GM21619 (cell line): ENCODE measurements around the gene ALDH1L1.

Experiments
- ATAC-seq: cut with Tn5 transposase; IDR thresholded peaks from one replicate; pipeline ENCODE4 v1.9.1; 2021; ENCODE audit not compliant: unreplicated experiment

ALDH1L1 gene

GRCh38 chr3:126124148-126124868 lies 56.1 kb downstream of the ALDH1L1 start:
- ATAC-seq, result no peak

GRCh38 chr3:126121632-126122031 lies 58.8 kb downstream of the ALDH1L1 start:
- no peak for ATAC-seq

GRCh38 chr3:126121074-126121473 lies 59.3 kb downstream of the ALDH1L1 start:
- no peak for ATAC-seq

GRCh38 chr3:126119976-126120375 lies 60.4 kb downstream of the ALDH1L1 start:
- no peak for ATAC-seq

- no peak for ATAC-seq
These were observed 61.2 kb downstream of the ALDH1L1 start for GRCh38 chr3:126119008-126119675.

GRCh38 chr3:126118591-126118990 lies 61.8 kb downstream of the ALDH1L1 start:
- ATAC-seq, result no peak

GRCh38 chr3:126117786-126118185 lies 62.6 kb downstream of the ALDH1L1 start:
- no peak for ATAC-seq

- no peak for ATAC-seq
These were observed 63.2 kb downstream of the ALDH1L1 start for GRCh38 chr3:126117212-126117611.

GRCh38 chr3:126116526-126116925 lies 63.9 kb downstream of the ALDH1L1 start:
- ATAC-seq, result no peak

GRCh38 chr3:126114443-126115386 lies 65.7 kb downstream of the ALDH1L1 start:
- ATAC-seq, result no peak

GRCh38 chr3:126113733-126114442 lies 66.5 kb downstream of the ALDH1L1 start:
- ATAC-seq, result no peak

- no peak for ATAC-seq
These were observed 67.2 kb downstream of the ALDH1L1 start for GRCh38 chr3:126113238-126113555.

- no peak for ATAC-seq
These were observed 67.7 kb downstream of the ALDH1L1 start for GRCh38 chr3:126112531-126113237.

- no peak for ATAC-seq
These were observed 68.6 kb downstream of the ALDH1L1 start for GRCh38 chr3:126111566-126112475.

GRCh38 chr3:126111126-126111551 lies 69.2 kb downstream of the ALDH1L1 start:
- ATAC-seq, result no peak

- ATAC-seq, result no peak
These were observed 69.8 kb downstream of the ALDH1L1 start for GRCh38 chr3:126110431-126111125.

GRCh38 chr3:126109880-126110235 lies 70.5 kb downstream of the ALDH1L1 start:
- no peak for ATAC-seq

- ATAC-seq, result no peak
These were observed 71.1 kb downstream of the ALDH1L1 start for GRCh38 chr3:126109146-126109879.
